ENCODE results near the gene MASP1.

MASP1 gene

GRCh38 chr3:187193181-187193580, 98.4 kb downstream of the MASP1 start:
- no peak for TF ChIP-seq CTCF (IDR thresholded peaks at IDR 0.05; ENCODE audit: insufficient read depth, missing control alignments)
- FAIRE-seq (no peak), DNase-seq (ENCODE audit: insufficient read length, low spot score) (no peak)

GRCh38 chr3:187191271-187191670, 100.3 kb downstream of the MASP1 start:
- no peak for FAIRE-seq
- no peak for DNase-seq (ENCODE audit: insufficient read length, low spot score)
- no peak for TF ChIP-seq CTCF (IDR thresholded peaks at IDR 0.05; ENCODE audit: insufficient read depth, missing control alignments)

- FAIRE-seq (no peak), DNase-seq (ENCODE audit: insufficient read length, low spot score) (no peak)
- no peak for TF ChIP-seq CTCF (IDR thresholded peaks at IDR 0.05; ENCODE audit: insufficient read depth, missing control alignments)
Measured at GRCh38 chr3:187188931-187189330, 102.6 kb downstream of the MASP1 start.

GRCh38 chr3:187186801-187187421, 104.6 kb downstream of the MASP1 start:
- no peak for FAIRE-seq
- no peak for TF ChIP-seq CTCF (IDR thresholded peaks at IDR 0.05; ENCODE audit: insufficient read depth, missing control alignments)
- DNase-seq (ENCODE audit: insufficient read length, low spot score) = no peak

GRCh38 chr3:187186375-187186774, 105.2 kb downstream of the MASP1 start:
- TF ChIP-seq CTCF (IDR thresholded peaks at IDR 0.05; ENCODE audit: insufficient read depth, missing control alignments) = no peak
- FAIRE-seq = no peak

GRCh38 chr3:187185759-187186158, 105.8 kb downstream of the MASP1 start:
- no peak for TF ChIP-seq CTCF (IDR thresholded peaks at IDR 0.05; ENCODE audit: insufficient read depth, missing control alignments)
- FAIRE-seq (no peak), DNase-seq (ENCODE audit: insufficient read length, low spot score) (no peak)

More at GRCh38 chr3:187186375-187186774, 105.2 kb downstream of the MASP1 start:
- no peak for DNase-seq (ENCODE audit: insufficient read length, low spot score)

Measured in D721Med (cell line).